HepG2 (cell line): ENCODE data around the gene C2orf78. TPM values are rescaled to one million over a fixed set of nuclear protein-coding genes. Genes with fewer than 3 reads are reported as not detected.

Experiments
- BCLAF1 ChIP-seq: fragments of 450-650 bp; IDR thresholded peaks from 2 replicates; pipeline ENCODE4 v1.6.1; 2017; ENCODE audit warnings: mild to moderate bottlenecking
- ETV6 ChIP-seq: sonication (generic); formaldehyde crosslinking; conservative IDR thresholded peaks from 2 replicates; pipeline ENCODE4 v1.4.0; 2020; ENCODE audit warnings: missing genetic modification reagents
- GABPB1 ChIP-seq: IDR thresholded peaks from 2 replicates; pipeline ENCODE4 v1.6.1; 2016; ENCODE audit warnings: mild to moderate bottlenecking, missing genetic modification reagents, moderate library complexity, missing compliant biosample characterization
- GTF2F1 ChIP-seq: fragments of 150-350 bp; IDR thresholded peaks from 2 replicates; pipeline ENCODE4 v1.6.1; 2014; ENCODE audit warnings: low read length
- HDAC2 ChIP-seq: sonication (generic); formaldehyde crosslinking; IDR thresholded peaks from 2 replicates; pipeline ENCODE4 v1.4.0; 2020; ENCODE audit warnings: missing genetic modification reagents
- IKZF4 ChIP-seq: sonication (generic); formaldehyde crosslinking; IDR thresholded peaks from 2 replicates; pipeline ENCODE4 v1.5.1; 2020; ENCODE audit warnings: borderline replicate concordance, mild to moderate bottlenecking, low read depth, missing genetic modification reagents; ENCODE audit errors: not compliant biosample characterization
- IKZF5 ChIP-seq: IDR thresholded peaks from 2 replicates; pipeline ENCODE4 v1.6.1; 2018; ENCODE audit warnings: missing genetic modification reagents, mild to moderate bottlenecking, missing compliant biosample characterization
- ISL2 ChIP-seq: sonication (generic); formaldehyde crosslinking; IDR thresholded peaks from 2 replicates; pipeline ENCODE4 v1.5.0; 2020; ENCODE audit warnings: missing genetic modification reagents
- MED1 ChIP-seq: sonication (generic); formaldehyde crosslinking; IDR thresholded peaks from 2 replicates; pipeline ENCODE4 v1.4.0; 2020; ENCODE audit warnings: missing genetic modification reagents
- MZF1 ChIP-seq: sonication (generic); formaldehyde crosslinking; IDR thresholded peaks from 2 replicates; pipeline ENCODE4 v1.8.1; 2023; ENCODE audit warnings: mild to moderate bottlenecking, missing genetic modification reagents, borderline replicate concordance
- RORA ChIP-seq: sonication (generic); formaldehyde crosslinking; IDR thresholded peaks from 2 replicates; pipeline ENCODE4 v1.5.0; 2020; ENCODE audit warnings: mild to moderate bottlenecking, missing genetic modification reagents, moderate library complexity
- SMAD9 ChIP-seq: sonication (generic); formaldehyde crosslinking; IDR thresholded peaks from 2 replicates; pipeline ENCODE4 v1.5.1; 2020; ENCODE audit warnings: mild to moderate bottlenecking, missing genetic modification reagents
- SRSF9 ChIP-seq: fragments of 200-400 bp; formaldehyde crosslinking; IDR thresholded peaks from 2 replicates; pipeline ENCODE4 v1.6.1; 2018; ENCODE audit warnings: borderline replicate concordance, mild to moderate bottlenecking, low read depth, low read length; ENCODE audit not compliant: insufficient read depth, poor library complexity, severe bottlenecking
- SUZ12 ChIP-seq: fragments of 150-350 bp; IDR thresholded peaks from 2 replicates; pipeline ENCODE4 v1.6.1; 2014; ENCODE audit warnings: low read depth, low read length
- THAP7 ChIP-seq: sonication (generic); formaldehyde crosslinking; IDR thresholded peaks from 2 replicates; pipeline ENCODE4 v1.8.1; 2023; ENCODE audit warnings: mild to moderate bottlenecking, missing genetic modification reagents
- XRCC5 ChIP-seq: fragments of 200-400 bp; formaldehyde crosslinking; optimal IDR thresholded peaks from 2 replicates; pipeline ENCODE3; 2017; ENCODE audit warnings: mild to moderate bottlenecking, low read length
- YY1 ChIP-seq: IDR thresholded peaks from 2 replicates; pipeline ENCODE4 v1.6.1; 2011; ENCODE audit warnings: low read length, low read depth, moderate library complexity, mild to moderate bottlenecking; ENCODE audit not compliant: insufficient read depth, insufficient replicate concordance
- ZBTB21 ChIP-seq: sonication (generic); formaldehyde crosslinking; IDR thresholded peaks from 2 replicates; pipeline ENCODE4 v1.4.0; 2020; ENCODE audit warnings: missing genetic modification reagents
- ZNF17 ChIP-seq: sonication (generic); formaldehyde crosslinking; IDR thresholded peaks from 2 replicates; pipeline ENCODE4 v1.5.0; 2020; ENCODE audit warnings: mild to moderate bottlenecking, missing genetic modification reagents
- ZNF441 ChIP-seq: sonication (generic); formaldehyde crosslinking; IDR thresholded peaks from 2 replicates; pipeline ENCODE4 v1.7.0; 2021; ENCODE audit warnings: missing genetic modification reagents, borderline replicate concordance
- ZNF468 ChIP-seq: sonication (generic); formaldehyde crosslinking; IDR thresholded peaks from 2 replicates; pipeline ENCODE4 v1.8.0; 2022; ENCODE audit warnings: mild to moderate bottlenecking, moderate library complexity, missing genetic modification reagents
- ZNF549 ChIP-seq: sonication (generic); formaldehyde crosslinking; IDR thresholded peaks from 2 replicates; pipeline ENCODE4 v1.5.0; 2020; ENCODE audit warnings: missing genetic modification reagents
- ZNF552 ChIP-seq: sonication (generic); formaldehyde crosslinking; IDR thresholded peaks from 2 replicates; pipeline ENCODE4 v1.9.0; 2022; ENCODE audit warnings: missing genetic modification reagents, mild to moderate bottlenecking, borderline replicate concordance
- ZNF607 ChIP-seq: sonication (generic); formaldehyde crosslinking; IDR thresholded peaks from 2 replicates; pipeline ENCODE4 v1.5.1; 2020; ENCODE audit warnings: missing genetic modification reagents, mild to moderate bottlenecking, borderline replicate concordance
- ZNF619 ChIP-seq: sonication (generic); formaldehyde crosslinking; IDR thresholded peaks from 2 replicates; pipeline ENCODE4 v1.4.0; 2020; ENCODE audit warnings: mild to moderate bottlenecking, missing genetic modification reagents
- ZNF660 ChIP-seq: sonication (generic); formaldehyde crosslinking; IDR thresholded peaks from 2 replicates; pipeline ENCODE4 v1.5.1; 2020; ENCODE audit warnings: mild to moderate bottlenecking, low read depth, missing genetic modification reagents, borderline replicate concordance
- ZNF7 ChIP-seq: IDR thresholded peaks from 2 replicates; pipeline ENCODE4 v1.6.1; 2016; ENCODE audit warnings: missing biosample characterization, missing genetic modification reagents
- ZSCAN22 ChIP-seq: sonication (generic); formaldehyde crosslinking; IDR thresholded peaks from 2 replicates; pipeline ENCODE4 v1.4.0; 2020; ENCODE audit warnings: mild to moderate bottlenecking, missing genetic modification reagents
- polyA plus RNA-seq, 8 experiments: library from polyadenylated mRNA; depleted of rRNA in 3 of 8; stranded (reverse) in 7 of 8; unstranded in 1 of 8; fragments of >200 nt; fragmentation: Illumina TruSeq in 4 of 8; extraction: Trizol in 4 of 8; gene quantifications; 2 replicates each; pipeline versions ENCODE4 v1.2.1 to v1.2.3, GENCODE V29; 2011 to 2016; ENCODE audit warnings: low read depth in 4 of 8, missing spikeins in 1 of 8, mixed read lengths in 1 of 8; ENCODE audit not compliant: insufficient read depth in 1 of 8
- total RNA-seq, 5 experiments: library from RNA; depleted of rRNA; stranded (reverse); fragments of >200 nt; fragmentation: Illumina TruSeq; extraction: Trizol; gene quantifications; 2 replicates each; pipeline ENCODE4 v1.2.3, GENCODE V29; 2016; ENCODE audit warnings: low read depth in 1 of 5

Gene C2orf78
- total and polyA plus RNA-seq, 2 of the 13 experiments (the other 11 are each of a cell fraction or from before 2014, with no cell fraction given): not detected

- TF ChIP-seq MZF1 (CRISPR knock-in tag) (no peak), ZNF441 (CRISPR knock-in tag) (no peak), ETV6 (CRISPR knock-in tag) (no peak), SRSF9 (no peak), IKZF5 (CRISPR knock-in tag) (peak; percentile 74), SUZ12 (no peak), XRCC5 (peak; percentile 17), ZNF549 (no peak), ZNF619 (CRISPR knock-in tag) (peak; percentile 73; the same call in 1 of the 2 replicates), ZSCAN22 (CRISPR knock-in tag) (no peak), MED1 (CRISPR knock-in tag) (peak; percentile 47; the same call in 1 of the 2 replicates), HDAC2 (CRISPR knock-in tag) (peak; percentile 67), ZBTB21 (CRISPR knock-in tag) (no peak), ZNF607 (peak; percentile 93), BCLAF1 (no peak), IKZF4 (CRISPR knock-in tag) (no peak), ZNF468 (CRISPR knock-in tag) (no peak), RORA (CRISPR knock-in tag) (no peak), ZNF552 (CRISPR knock-in tag) (peak; percentile 86; the same call in 1 of the 2 replicates), ZNF660 (CRISPR knock-in tag) (no peak), YY1 (peak; percentile 99), ZNF17 (no peak), GABPB1 (CRISPR knock-in tag) (peak; percentile 99), GTF2F1 (no peak), ISL2 (CRISPR knock-in tag) (peak; percentile 62), ZNF7 (no peak), THAP7 (no peak), SMAD9 (CRISPR knock-in tag) (no peak)
These were observed 45.0 kb downstream of the C2orf78 start, which contains the start of gene STAMBP (continued) for GRCh38 chr2:73828818-73829570.
